Vagina (tissue), 2 donors: Measurements from ENCODE around the gene BMPR1B. TPM values are rescaled to one million over a fixed set of nuclear protein-coding genes. Genes with fewer than 3 reads are reported as not detected.

Experiments
- DNase-seq, 2 donors: peaks; one replicate each; pipeline ENCODE4 v3.0.0-alpha.2; 2017; ENCODE audit errors: extremely low spot score in 2 of 2
- H3K27ac ChIP-seq: fragments of 200-600 bp; sonication (generic); one replicate; pipeline ENCODE4 v1.5.1; 2019
- H3K27me3 ChIP-seq: fragments of 200-600 bp; sonication (generic); one replicate; pipeline ENCODE4 v1.5.1; 2019
- H3K36me3 ChIP-seq, 2 donors: fragments of 200-600 bp; sonication (generic); one replicate each; pipeline ENCODE4 v1.5.1; 2017 to 2019
- H3K4me1 ChIP-seq: fragments of 200-600 bp; sonication (generic); one replicate; pipeline ENCODE4 v1.5.1; 2019
- H3K4me3 ChIP-seq, 2 donors: fragments of 200-600 bp; sonication (generic); 1 replicate in 1 of 2; 2 replicates in 1 of 2; pipeline ENCODE4 v1.5.1; 2016 to 2019
- H3K9me3 ChIP-seq: fragments of 200-600 bp; sonication (generic); one replicate; pipeline ENCODE4 v1.5.1; 2019
- CTCF ChIP-seq, 3 experiments: fragments of 450-650 bp in 2 of 3; fragments of 200-600 bp in 1 of 3; sonication (generic) in 1 of 3; IDR thresholded peaks; one replicate each; pipeline ENCODE4 v1.5.1; 2017 to 2019; ENCODE audit warnings: antibody characterized with exemption in 3 of 3, mild to moderate bottlenecking in 2 of 3, moderate library complexity in 2 of 3
- POLR2A ChIP-seq, 2 donors: fragments of 450-650 bp; IDR thresholded peaks; one replicate each; pipeline ENCODE4 v1.6.1; 2017; ENCODE audit warnings: antibody characterized with exemption in 2 of 2, mild to moderate bottlenecking in 2 of 2, moderate library complexity in 2 of 2
- POLR2AphosphoS5 ChIP-seq, 2 donors: sonication (generic); formaldehyde crosslinking; IDR thresholded peaks; one replicate each; pipeline ENCODE4 v1.9.0; 2017; ENCODE audit warnings: antibody characterized with exemption in 2 of 2, mild to moderate bottlenecking in 2 of 2, low read depth in 1 of 2; ENCODE audit not compliant: insufficient read depth in 1 of 2
- intact Hi-C: fragments of 100-400 bp; cut with DNase I; formaldehyde crosslinking; loops from one replicate; pipeline ENCODE4 v1.15.1; 2023
- total RNA-seq: library from RNA; depleted of rRNA; stranded (reverse); fragments of >200 nt; gene quantifications from one replicate; pipeline ENCODE4 v1.2.3, GENCODE V29; 2016

BMPR1B gene
- total RNA-seq, 1 donor from 2014 or later: 0.49 TPM

DNA sequence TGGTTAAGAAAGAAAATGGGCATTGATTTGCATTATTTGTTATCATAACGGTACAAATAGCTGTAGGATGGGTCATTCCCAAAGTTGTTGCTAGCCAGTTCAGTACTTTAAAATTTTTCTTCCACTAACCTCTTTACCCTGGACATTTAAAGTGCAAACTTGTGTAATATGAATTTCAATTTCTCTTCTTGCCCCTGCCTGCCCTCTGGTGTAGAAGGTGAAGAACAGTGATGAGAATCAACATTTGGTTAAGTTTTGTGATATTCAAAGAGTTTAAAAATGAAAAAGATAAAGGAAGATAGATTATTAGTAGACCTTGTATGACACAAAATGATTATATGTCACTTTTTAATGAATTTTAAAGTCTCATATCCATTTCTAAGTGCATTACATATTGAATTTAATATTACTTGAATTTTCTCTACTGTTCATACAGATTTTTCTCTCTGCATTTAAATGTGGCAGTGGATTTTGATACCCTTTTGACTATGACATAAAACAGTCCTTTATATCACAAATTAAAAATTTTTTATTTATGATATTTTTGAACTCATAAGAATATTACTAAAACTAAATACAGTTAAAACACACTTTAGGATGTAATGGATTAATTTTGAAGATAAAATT is 337.7 kb downstream of the BMPR1B start:
- Histone ChIP-seq H3K4me3 (no peak overlapping the region), H3K36me3 (no peaks in the 10 kb centered on the region), H3K4me1 (no peaks in the 10 kb centered on the region), H3K27ac (no peak overlapping the region), H3K27me3 (no peaks in the 10 kb centered on the region), H3K9me3 (no peaks in the 10 kb centered on the region)
- TF ChIP-seq POLR2AphosphoS5 (IDR thresholded peaks at IDR 0.05; ENCODE audit: insufficient read depth in 1 of 2, low read depth in 1 of 2) (no peak), CTCF (IDR thresholded peaks at IDR 0.05) (no peak), POLR2A (IDR thresholded peaks at IDR 0.05) (no peak)
- intact Hi-C loops: loop anchor here (10.0 kb wide), 1 partner anchor 471 kb away; no protein-coding TSS in a partner anchor
- no peak for DNase-seq

- no peak for DNase-seq
- no peaks in the 10 kb centered on the region for H3K9me3 ChIP-seq
These were observed 344.5 kb downstream of the BMPR1B start for GRCh38 chr4:95102162-95102790.

DNA sequence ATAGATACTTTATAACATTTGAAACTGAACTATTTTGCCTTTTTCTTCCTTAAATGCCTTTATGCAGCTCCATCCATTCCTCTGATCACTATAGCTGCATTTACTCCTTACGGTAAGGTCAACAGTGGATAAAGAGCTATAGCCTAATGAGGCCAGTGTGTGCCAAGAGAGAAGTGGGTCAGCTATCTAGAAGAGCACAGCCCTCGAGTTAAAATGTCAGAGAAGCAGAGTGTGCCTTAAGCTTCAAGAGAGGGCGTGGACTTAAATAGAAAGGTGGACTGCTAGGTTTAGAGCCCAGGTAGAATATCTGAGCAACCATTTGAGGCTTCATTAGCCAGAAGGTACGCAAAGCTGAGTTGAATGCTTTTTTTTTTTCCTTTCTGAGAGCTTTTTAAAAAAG is 347.4 kb downstream of the BMPR1B start:
- Histone ChIP-seq H3K4me1 (no peaks in the 10 kb centered on the region), H3K36me3 (no peaks in the 10 kb centered on the region), H3K27me3 (no peaks in the 10 kb centered on the region), H3K4me3 (no peak overlapping the region), H3K27ac (no peak overlapping the region), H3K9me3 (no peaks in the 10 kb centered on the region)
- no peak for DNase-seq
- no peak for TF ChIP-seq CTCF (IDR thresholded peaks at IDR 0.05)
- TF ChIP-seq POLR2A (IDR thresholded peaks at IDR 0.05): no peak
- TF ChIP-seq POLR2AphosphoS5 (IDR thresholded peaks at IDR 0.05; ENCODE audit: insufficient read depth in 1 of 2, low read depth in 1 of 2): no peak
- intact Hi-C loops: no loop called here

More at GRCh38 chr4:95102162-95102790, 344.5 kb downstream of the BMPR1B start:
- Histone ChIP-seq H3K27me3 (no peaks in the 10 kb centered on the region), H3K27ac (no peak overlapping the region), H3K4me3 (no peak overlapping the region), H3K4me1 (no peaks in the 10 kb centered on the region), H3K36me3 (no peaks in the 10 kb centered on the region)
- intact Hi-C loops: no loop called here
- TF ChIP-seq CTCF (IDR thresholded peaks at IDR 0.05): no peak
- TF ChIP-seq POLR2A (IDR thresholded peaks at IDR 0.05): no peak
- no peak for TF ChIP-seq POLR2AphosphoS5 (IDR thresholded peaks at IDR 0.05; ENCODE audit: insufficient read depth in 1 of 2, low read depth in 1 of 2)

DNA sequence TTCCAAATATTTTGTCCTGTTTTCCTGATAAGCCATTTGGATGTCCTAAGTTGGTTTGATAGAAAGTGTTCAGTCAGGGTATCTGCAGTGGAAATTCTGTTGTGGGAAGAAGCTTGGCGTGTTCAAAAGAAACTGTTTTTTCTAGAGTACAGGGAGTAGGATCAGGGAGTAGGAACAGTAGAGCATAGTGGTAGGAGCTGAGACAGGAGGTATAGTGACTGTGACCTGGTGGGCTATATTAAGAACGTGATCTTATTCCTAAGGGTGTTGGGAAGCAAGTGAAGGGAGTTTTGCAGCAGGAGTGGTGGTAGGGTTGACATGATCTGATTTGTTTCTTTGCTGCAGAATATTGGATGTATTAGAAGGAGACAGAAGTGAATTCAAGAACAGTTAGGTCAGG is 348.2 kb downstream of the BMPR1B start:
- intact Hi-C loops: no loop called here
- no peak for TF ChIP-seq POLR2A (IDR thresholded peaks at IDR 0.05)
- TF ChIP-seq CTCF (IDR thresholded peaks at IDR 0.05): no peak

DNA sequence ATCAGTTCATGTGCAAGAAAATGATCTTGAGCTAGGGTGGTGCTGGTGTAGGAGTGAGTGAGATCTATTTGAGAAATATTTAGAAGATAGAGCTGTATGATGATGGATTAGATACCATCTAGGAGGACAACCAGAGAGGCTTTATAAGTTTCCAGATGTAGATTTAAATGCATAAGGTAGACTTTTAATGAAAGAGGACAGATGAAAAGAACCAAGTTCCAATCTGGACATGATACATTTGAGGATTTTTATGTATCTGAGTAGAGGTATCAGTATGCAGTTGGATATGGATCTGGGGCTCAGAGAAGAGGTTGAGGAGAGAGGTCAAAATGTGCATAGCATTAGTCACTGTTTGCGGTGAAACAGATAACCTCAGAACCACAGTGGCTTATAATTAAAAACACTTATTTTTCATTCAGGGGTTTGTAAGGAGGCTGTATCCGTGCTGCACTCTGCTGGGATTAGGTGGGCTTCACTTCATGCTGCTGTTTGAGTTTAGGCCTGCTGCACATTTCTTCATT is 348.7 kb downstream of the BMPR1B start:
- H3K9me3 ChIP-seq: no peaks in the 10 kb centered on the region
- H3K4me3 ChIP-seq: no peak overlapping the region
- intact Hi-C loops: no loop called here
- H3K36me3 ChIP-seq: no peaks in the 10 kb centered on the region
- no peak overlapping the region for H3K27ac ChIP-seq
- H3K4me1 ChIP-seq: no peaks in the 10 kb centered on the region
- TF ChIP-seq POLR2A (IDR thresholded peaks at IDR 0.05) (no peak), CTCF (IDR thresholded peaks at IDR 0.05) (no peak), POLR2AphosphoS5 (IDR thresholded peaks at IDR 0.05; ENCODE audit: insufficient read depth in 1 of 2, low read depth in 1 of 2) (no peak)
- no peak for DNase-seq
- H3K27me3 ChIP-seq: no peaks in the 10 kb centered on the region

More for the DNA sequence above, 348.2 kb downstream of the BMPR1B start:
- H3K9me3 ChIP-seq: no peaks in the 10 kb centered on the region
- H3K4me1 ChIP-seq: no peaks in the 10 kb centered on the region
- no peaks in the 10 kb centered on the region for H3K27me3 ChIP-seq
- H3K27ac ChIP-seq: no peak overlapping the region
- no peak overlapping the region for H3K4me3 ChIP-seq
- H3K36me3 ChIP-seq: no peaks in the 10 kb centered on the region
- no peak for DNase-seq
